SU-DHL-6 (cell line): Measurements from ENCODE around the gene TUNAR.

ENCODE experiments used
- H2AFZ ChIP-seq: fragments of 200-600 bp; sonication (generic); 2 replicates; pipeline ENCODE4 v1.6.1; 2014; ENCODE audit warnings: low read depth, mild to moderate bottlenecking, moderate library complexity, mixed read lengths, antibody characterized with exemption, low read length; ENCODE audit not compliant: severe bottlenecking
- H3F3A ChIP-seq: fragments of 200-600 bp; shearing (Covaris generic); 2 replicates; pipeline ENCODE4 v1.6.0; 2016; ENCODE audit warnings: antibody characterized with exemption, mild to moderate bottlenecking; ENCODE audit not compliant: insufficient read depth
- H3K27ac ChIP-seq: fragments of 200-600 bp; sonication (generic); 2 replicates; pipeline ENCODE4 v1.5.1; 2016; ENCODE audit warnings: low read depth, mild to moderate bottlenecking, low read length, moderate library complexity, mixed read lengths
- H3K27me3 ChIP-seq: fragments of 200-600 bp; sonication (generic), shearing (Covaris generic); 2 replicates; pipeline ENCODE4 v1.6.0; 2014; ENCODE audit warnings: mild to moderate bottlenecking, low read length
- H3K36me3 ChIP-seq: fragments of 200-600 bp; sonication (generic); 2 replicates; pipeline ENCODE4 v1.6.1; 2014; ENCODE audit warnings: mild to moderate bottlenecking, low read length, mixed read lengths
- H3K4me2 ChIP-seq: fragments of 300-600, 200-600 bp; shearing (Covaris generic), sonication (generic); 2 replicates; pipeline ENCODE4 v1.6.0; 2014; ENCODE audit warnings: low read length, low read depth, mild to moderate bottlenecking; ENCODE audit not compliant: poor library complexity, severe bottlenecking
- H3K4me3 ChIP-seq: fragments of 200-600 bp; sonication (generic); 2 replicates; pipeline ENCODE4 v1.5.1; 2014; ENCODE audit warnings: antibody characterized with exemption, low read length, mild to moderate bottlenecking, mixed read lengths; ENCODE audit not compliant: insufficient read depth, poor library complexity, severe bottlenecking
- H3K79me2 ChIP-seq: fragments of 200-600 bp; sonication (generic); 2 replicates; pipeline ENCODE4 v1.6.1; 2014; ENCODE audit warnings: mild to moderate bottlenecking, low read length, moderate library complexity; ENCODE audit not compliant: insufficient read depth
- H3K9ac ChIP-seq: fragments of 200-600 bp; sonication (generic); 2 replicates; pipeline ENCODE4 v1.7.0; 2014; ENCODE audit warnings: mild to moderate bottlenecking, low read length
- H3K9me2 ChIP-seq: fragments of 200-600 bp; sonication (generic); replicated peaks from 2 replicates; pipeline ENCODE4 v1.6.1; 2014; ENCODE audit warnings: low read length; ENCODE audit not compliant: insufficient read depth
- H3K9me3 ChIP-seq: fragments of 200-600 bp; sonication (generic); 2 replicates; pipeline ENCODE4 v1.6.1; 2014; ENCODE audit warnings: low read length, mixed read lengths; ENCODE audit not compliant: insufficient read depth
- H4K20me1 ChIP-seq: fragments of 200-600 bp; sonication (generic); 2 replicates; pipeline ENCODE4 v1.6.1; 2014; ENCODE audit warnings: low read depth, mild to moderate bottlenecking, antibody characterized with exemption, low read length, moderate library complexity, mixed read lengths
- CTCF ChIP-seq: fragments of 200-600 bp; sonication (generic); IDR thresholded peaks from one replicate; pipeline ENCODE4 v1.5.1; 2017; ENCODE audit warnings: antibody characterized with exemption, mild to moderate bottlenecking, low read length, moderate library complexity; ENCODE audit not compliant: insufficient read depth, poor library complexity, severe bottlenecking
- EZH2phosphoT487 ChIP-seq: fragments of 200-600 bp; sonication (generic), shearing (Covaris generic); conservative IDR thresholded peaks from 2 replicates; pipeline ENCODE4 v1.6.1; 2018; ENCODE audit warnings: mild to moderate bottlenecking, antibody characterized with exemption, low read length, moderate library complexity, mixed read lengths

TUNAR gene

DNA sequence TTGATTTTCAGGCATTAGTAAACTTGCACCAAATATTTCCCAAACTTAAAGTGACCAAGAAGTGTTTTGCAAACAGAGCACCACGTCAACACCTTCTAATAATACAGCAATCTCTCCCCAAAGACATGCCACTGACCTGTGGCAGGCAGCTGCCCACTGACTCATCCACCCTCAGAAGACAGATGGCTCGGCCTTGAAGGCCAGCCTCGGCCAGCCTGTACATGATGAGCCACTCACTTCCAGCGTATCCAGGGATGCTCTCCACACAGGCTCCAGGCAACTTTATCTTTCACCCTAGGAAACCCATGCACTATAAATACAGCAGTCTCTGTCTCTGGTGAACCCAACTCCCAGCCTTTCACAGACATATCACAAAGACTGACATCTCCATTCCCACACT is 62.7 kb downstream of the TUNAR start:
- no peak overlapping the region for H3K9ac ChIP-seq
- H2AFZ ChIP-seq: no peak overlapping the region
- H3K4me3 ChIP-seq: no peak overlapping the region
- TF ChIP-seq EZH2phosphoT487: no peak
- TF ChIP-seq CTCF: no peak
- no peak overlapping the region for H3K4me2 ChIP-seq
- H3F3A ChIP-seq: no peaks in the 10 kb centered on the region
- H4K20me1 ChIP-seq: no peaks in the 10 kb centered on the region
- H3K9me2 ChIP-seq: no peaks in the 10 kb centered on the region
- no peaks in the 10 kb centered on the region for H3K36me3 ChIP-seq
- no peak overlapping the region for H3K27ac ChIP-seq
- H3K27me3 ChIP-seq: no peaks in the 10 kb centered on the region
- peaks cover 13% of the 10 kb centered on the region; the same call in 1 of the 2 replicates for H3K9me3 ChIP-seq
- H3K79me2 ChIP-seq: no peaks in the 10 kb centered on the region

- Histone ChIP-seq H3K4me3 (no peak overlapping the region), H3K79me2 (no peaks in the 10 kb centered on the region), H3K27ac (no peak overlapping the region), H4K20me1 (no peaks in the 10 kb centered on the region), H3F3A (no peaks in the 10 kb centered on the region), H3K36me3 (no peaks in the 10 kb centered on the region), H3K27me3 (no peaks in the 10 kb centered on the region), H2AFZ (no peak overlapping the region), H3K9me2 (no peaks in the 10 kb centered on the region), H3K9me3 (peaks cover 13% of the 10 kb centered on the region; the same call in 1 of the 2 replicates), H3K9ac (no peak overlapping the region), H3K4me2 (no peak overlapping the region)
- no peak for TF ChIP-seq EZH2phosphoT487
- TF ChIP-seq CTCF: no peak
Measured at GRCh38 chr14:95941897-95942296, 65.3 kb downstream of the TUNAR start.

DNA sequence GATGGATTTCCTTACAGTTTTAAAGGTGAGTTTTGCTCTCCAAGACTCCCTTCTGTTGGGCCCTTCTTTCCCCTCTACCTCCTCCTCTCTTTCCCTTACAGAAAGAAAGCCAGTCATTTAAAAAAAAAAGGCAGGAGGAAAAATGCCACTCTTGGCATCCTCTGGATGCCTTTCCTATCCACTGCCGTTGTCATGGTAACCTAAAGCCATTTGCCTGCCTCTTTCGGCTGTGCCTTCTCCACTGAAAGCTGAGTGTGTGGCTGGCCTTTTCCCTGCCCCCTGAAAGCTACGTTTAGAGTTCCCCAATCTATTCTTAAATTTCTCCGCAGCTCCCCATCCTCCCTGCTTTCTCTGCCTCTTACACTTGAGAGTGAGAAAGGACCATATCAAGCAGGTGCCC is 67.1 kb downstream of the TUNAR start:
- H4K20me1 ChIP-seq: no peaks in the 10 kb centered on the region
- TF ChIP-seq EZH2phosphoT487: no peak
- no peak for TF ChIP-seq CTCF
- H3K27me3 ChIP-seq: no peaks in the 10 kb centered on the region
- H3K9me2 ChIP-seq: no peaks in the 10 kb centered on the region
- H3K9ac ChIP-seq: no peak overlapping the region
- no peaks in the 10 kb centered on the region for H3F3A ChIP-seq
- H3K4me2 ChIP-seq: no peak overlapping the region
- H3K9me3 ChIP-seq: peaks cover 13% of the 10 kb centered on the region; the same call in 1 of the 2 replicates
- H2AFZ ChIP-seq: no peak overlapping the region
- no peaks in the 10 kb centered on the region for H3K79me2 ChIP-seq
- no peak overlapping the region for H3K27ac ChIP-seq
- H3K4me3 ChIP-seq: no peak overlapping the region
- no peaks in the 10 kb centered on the region for H3K36me3 ChIP-seq
